ENCODE results near the gene TRABD2B. TPM values are rescaled to one million over a fixed set of nuclear protein-coding genes. Genes with fewer than 3 reads are reported as not detected.

The TRABD2B gene
- total and polyA plus RNA-seq, 4 donors: 0.28 to 2.6 (median 1.3) TPM

DNA sequence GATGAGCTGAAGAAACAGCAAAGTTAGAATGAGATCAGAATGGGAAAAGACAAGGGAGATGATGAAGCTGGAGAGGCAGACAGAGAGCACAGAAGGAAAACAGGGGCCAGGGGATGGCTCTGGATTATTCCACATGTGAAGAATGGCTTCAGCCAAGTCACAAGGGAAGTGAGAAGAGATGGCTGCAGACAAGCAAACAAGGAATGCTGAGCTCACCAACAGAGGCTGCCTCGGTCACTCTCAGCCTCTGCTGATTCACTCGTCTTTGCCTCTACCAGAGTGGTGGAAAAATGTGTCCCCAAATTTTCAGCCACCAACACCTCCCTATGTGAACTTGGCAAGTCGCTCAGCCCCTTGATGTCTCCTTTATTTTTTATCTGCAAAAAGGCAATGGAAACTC is 46.7 kb downstream of the TRABD2B start:
- DNase-seq (ENCODE audit: low spot score): no peak
- Histone ChIP-seq H3K27me3 (ENCODE audit: control insufficient read depth in 4 of 4, insufficient read depth in 4 of 4, low read length in 3 of 4) (no peaks in the 10 kb centered on the region), H3K4me3 (ENCODE audit: low read depth in 1 of 3, low read length in 3 of 3) (no peak overlapping the region), H3K27ac (ENCODE audit: low read depth in 1 of 2, low read length in 2 of 2) (no peak overlapping the region), H3K4me1 (ENCODE audit: control insufficient read depth in 4 of 4, insufficient read depth in 4 of 4, low read length in 3 of 4) (peaks cover 0 to 9% (median 6%) of the 10 kb centered on the region in 4 donors), H3K9ac (ENCODE audit: low read depth in 1 of 2, low read length in 2 of 2) (no peak overlapping the region), H3K9me3 (ENCODE audit: control insufficient read depth in 4 of 4, low read length in 3 of 4) (no peaks in the 10 kb centered on the region), H3K36me3 (ENCODE audit: control insufficient read depth in 4 of 4, insufficient read depth in 3 of 4, low read depth in 1 of 4, low read length in 3 of 4) (no peaks in the 10 kb centered on the region)
- TF ChIP-seq NR2F2 (IDR thresholded peaks at IDR 0.05) (no peak), SP1 (IDR thresholded peaks at IDR 0.05) (no peak), REST (IDR thresholded peaks at IDR 0.05) (no peak), JUND (IDR thresholded peaks at IDR 0.05) (no peak), EGR1 (IDR thresholded peaks at IDR 0.05; ENCODE audit: low read depth in 2 of 2) (no peak), YY1 (IDR thresholded peaks at IDR 0.05) (no peak), RAD21 (IDR thresholded peaks at IDR 0.05) (no peak), RXRA (IDR thresholded peaks at IDR 0.05) (no peak), MAX (IDR thresholded peaks at IDR 0.05) (no peak), FOXA2 (IDR thresholded peaks at IDR 0.05) (no peak), GABPA (IDR thresholded peaks at IDR 0.05 in 1 of 2, conservative IDR thresholded peaks at IDR 0.05 in 1 of 2) (no peak)
- TF ChIP-seq, protein P1, sequence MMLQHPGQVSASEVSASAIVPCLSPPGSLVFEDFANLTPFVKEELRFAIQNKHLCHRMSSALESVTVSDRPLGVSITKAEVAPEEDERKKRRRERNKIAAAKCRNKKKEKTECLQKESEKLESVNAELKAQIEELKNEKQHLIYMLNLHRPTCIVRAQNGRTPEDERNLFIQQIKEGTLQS (IDR thresholded peaks at IDR 0.05): no peak
- TF ChIP-seq, protein P2, sequence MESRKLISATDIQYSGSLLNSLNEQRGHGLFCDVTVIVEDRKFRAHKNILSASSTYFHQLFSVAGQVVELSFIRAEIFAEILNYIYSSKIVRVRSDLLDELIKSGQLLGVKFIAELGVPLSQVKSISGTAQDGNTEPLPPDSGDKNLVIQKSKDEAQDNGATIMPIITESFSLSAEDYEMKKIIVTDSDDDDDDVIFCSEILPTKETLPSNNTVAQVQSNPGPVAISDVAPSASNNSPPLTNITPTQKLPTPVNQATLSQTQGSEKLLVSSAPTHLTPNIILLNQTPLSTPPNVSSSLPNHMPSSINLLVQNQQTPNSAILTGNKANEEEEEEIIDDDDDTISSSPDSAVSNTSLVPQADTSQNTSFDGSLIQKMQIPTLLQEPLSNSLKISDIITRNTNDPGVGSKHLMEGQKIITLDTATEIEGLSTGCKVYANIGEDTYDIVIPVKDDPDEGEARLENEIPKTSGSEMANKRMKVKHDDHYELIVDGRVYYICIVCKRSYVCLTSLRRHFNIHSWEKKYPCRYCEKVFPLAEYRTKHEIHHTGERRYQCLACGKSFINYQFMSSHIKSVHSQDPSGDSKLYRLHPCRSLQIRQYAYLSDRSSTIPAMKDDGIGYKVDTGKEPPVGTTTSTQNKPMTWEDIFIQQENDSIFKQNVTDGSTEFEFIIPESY (IDR thresholded peaks at IDR 0.05): no peak
- TF ChIP-seq, protein P3, sequence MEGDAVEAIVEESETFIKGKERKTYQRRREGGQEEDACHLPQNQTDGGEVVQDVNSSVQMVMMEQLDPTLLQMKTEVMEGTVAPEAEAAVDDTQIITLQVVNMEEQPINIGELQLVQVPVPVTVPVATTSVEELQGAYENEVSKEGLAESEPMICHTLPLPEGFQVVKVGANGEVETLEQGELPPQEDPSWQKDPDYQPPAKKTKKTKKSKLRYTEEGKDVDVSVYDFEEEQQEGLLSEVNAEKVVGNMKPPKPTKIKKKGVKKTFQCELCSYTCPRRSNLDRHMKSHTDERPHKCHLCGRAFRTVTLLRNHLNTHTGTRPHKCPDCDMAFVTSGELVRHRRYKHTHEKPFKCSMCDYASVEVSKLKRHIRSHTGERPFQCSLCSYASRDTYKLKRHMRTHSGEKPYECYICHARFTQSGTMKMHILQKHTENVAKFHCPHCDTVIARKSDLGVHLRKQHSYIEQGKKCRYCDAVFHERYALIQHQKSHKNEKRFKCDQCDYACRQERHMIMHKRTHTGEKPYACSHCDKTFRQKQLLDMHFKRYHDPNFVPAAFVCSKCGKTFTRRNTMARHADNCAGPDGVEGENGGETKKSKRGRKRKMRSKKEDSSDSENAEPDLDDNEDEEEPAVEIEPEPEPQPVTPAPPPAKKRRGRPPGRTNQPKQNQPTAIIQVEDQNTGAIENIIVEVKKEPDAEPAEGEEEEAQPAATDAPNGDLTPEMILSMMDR (IDR thresholded peaks at IDR 0.05; ENCODE audit: low read depth, low read length, missing input control): no peak
- WGBS: 91% methylated on average over 3 of the region's 3 CpGs

- TF ChIP-seq HNF4G (IDR thresholded peaks at IDR 0.05): peak; percentile 8
- TF ChIP-seq, protein P3 (IDR thresholded peaks at IDR 0.05; ENCODE audit: low read depth, low read length, missing input control): peak; percentile 82
- peak; percentile 56 to 67 for TF ChIP-seq RXRA (IDR thresholded peaks at IDR 0.05)
- TF ChIP-seq TAF1 (conservative IDR thresholded peaks at IDR 0.05): no peak
- TF ChIP-seq MAX (IDR thresholded peaks at IDR 0.05): no peak
- no peak for TF ChIP-seq REST (IDR thresholded peaks at IDR 0.05)
- no peak for TF ChIP-seq FOXA2 (IDR thresholded peaks at IDR 0.05)
- peak; percentile 47 to 62 for TF ChIP-seq HNF4A (conservative IDR thresholded peaks at IDR 0.05)
- no peak for TF ChIP-seq NR2F2 (IDR thresholded peaks at IDR 0.05)
- TF ChIP-seq RAD21 (IDR thresholded peaks at IDR 0.05): peak; percentile 94 to 96
- TF ChIP-seq YY1 (IDR thresholded peaks at IDR 0.05): peak; percentile 84
- no peak for TF ChIP-seq EGR1 (IDR thresholded peaks at IDR 0.05; ENCODE audit: low read depth in 2 of 2)
- no peak for TF ChIP-seq JUND (IDR thresholded peaks at IDR 0.05)
- TF ChIP-seq SP1 (IDR thresholded peaks at IDR 0.05): peak; percentile 38
- H3K27ac ChIP-seq (ENCODE audit: low read depth in 1 of 2, low read length in 2 of 2): no peak overlapping the region
- no peak for DNase-seq (ENCODE audit: low spot score)
Measured at GRCh38 chr1:47948126-47948525, 49.1 kb downstream of the TRABD2B start.

More at GRCh38 chr1:47948126-47948525, 49.1 kb downstream of the TRABD2B start:
- Histone ChIP-seq H3K4me3 (ENCODE audit: low read depth in 1 of 3, low read length in 3 of 3) (no peak overlapping the region), H3K9me3 (ENCODE audit: control insufficient read depth in 4 of 4, low read length in 3 of 4) (no peaks in the 10 kb centered on the region), H3K4me1 (ENCODE audit: control insufficient read depth in 4 of 4, insufficient read depth in 4 of 4, low read length in 3 of 4) (peaks cover 0 to 20% (median 9%) of the 10 kb centered on the region in 4 donors), H3K27me3 (ENCODE audit: control insufficient read depth in 4 of 4, insufficient read depth in 4 of 4, low read length in 3 of 4) (no peaks in the 10 kb centered on the region), H3K9ac (ENCODE audit: low read depth in 1 of 2, low read length in 2 of 2) (no peak overlapping the region), H3K36me3 (ENCODE audit: control insufficient read depth in 4 of 4, insufficient read depth in 3 of 4, low read depth in 1 of 4, low read length in 3 of 4) (no peaks in the 10 kb centered on the region)
- 26% methylated on average over 5 of the region's 5 CpGs for WGBS
